Loucy (cell line): ENCODE results near the gene TMEM51.

Source experiments
- H2AFZ ChIP-seq: fragments of 200-600 bp; sonication (generic); 2 replicates; pipeline ENCODE4 v1.6.0; 2016; ENCODE audit warnings: antibody characterized with exemption, mild to moderate bottlenecking, low read length, moderate library complexity
- H3F3A ChIP-seq: fragments of 200-600 bp; 2 replicates; pipeline ENCODE4 v1.6.0; 2016; ENCODE audit warnings: antibody characterized with exemption, low read depth, mild to moderate bottlenecking
- H3K27me3 ChIP-seq: fragments of 200-600 bp; sonication (generic); 2 replicates; pipeline ENCODE4 v1.6.1; 2014; ENCODE audit warnings: low read length, mild to moderate bottlenecking; ENCODE audit not compliant: insufficient read depth, poor library complexity, severe bottlenecking
- H3K36me3 ChIP-seq: fragments of 200-600 bp; sonication (generic); 2 replicates; pipeline ENCODE4 v1.6.1; 2016; ENCODE audit warnings: low read length; ENCODE audit not compliant: insufficient read depth
- H3K4me1 ChIP-seq: fragments of 200-600 bp; sonication (generic); 2 replicates; pipeline ENCODE4 v1.5.1; 2014; ENCODE audit warnings: low read length, mild to moderate bottlenecking; ENCODE audit not compliant: insufficient read depth, poor library complexity, severe bottlenecking
- H3K4me2 ChIP-seq: fragments of 200-600 bp; sonication (generic); 2 replicates; pipeline ENCODE4 v1.6.0; 2014; ENCODE audit warnings: antibody characterized with exemption, low read length, low read depth, mild to moderate bottlenecking; ENCODE audit not compliant: poor library complexity, severe bottlenecking
- H3K4me3 ChIP-seq: fragments of 200-600 bp; sonication (generic); 2 replicates; pipeline ENCODE4 v1.5.1; 2014; ENCODE audit warnings: low read length, mild to moderate bottlenecking, mixed read lengths; ENCODE audit not compliant: poor library complexity, severe bottlenecking
- H3K79me2 ChIP-seq: fragments of 200-600 bp; sonication (generic); 2 replicates; pipeline ENCODE4 v1.6.1; 2014; ENCODE audit warnings: low read length; ENCODE audit not compliant: insufficient read depth
- H3K9ac ChIP-seq: fragments of 200-600 bp; sonication (generic); 2 replicates; pipeline ENCODE4 v1.6.0; 2014; ENCODE audit warnings: mild to moderate bottlenecking, low read depth, low read length, moderate library complexity; ENCODE audit not compliant: poor library complexity, severe bottlenecking
- H3K9me2 ChIP-seq: fragments of 200-600 bp; sonication (generic); replicated peaks from 2 replicates; pipeline ENCODE4 v1.6.1; 2016; ENCODE audit warnings: low read depth, low read length, mixed read lengths
- H3K9me3 ChIP-seq: fragments of 200-600 bp; sonication (generic); 2 replicates; pipeline ENCODE4 v1.6.1; 2014; ENCODE audit warnings: mild to moderate bottlenecking, antibody characterized with exemption, low read length, low read depth; ENCODE audit not compliant: insufficient read depth
- H4K20me1 ChIP-seq: fragments of 200-600 bp; sonication (generic); 2 replicates; pipeline ENCODE4 v1.6.0; 2014; ENCODE audit warnings: antibody characterized with exemption, low read length, mild to moderate bottlenecking; ENCODE audit not compliant: insufficient read depth, poor library complexity, severe bottlenecking
- EZH2phosphoT487 ChIP-seq: fragments of 200-600 bp; IDR thresholded peaks from 2 replicates; pipeline ENCODE4 v1.6.1; 2018; ENCODE audit warnings: antibody characterized with exemption, mild to moderate bottlenecking, moderate library complexity, borderline replicate concordance
- TF ChIP-seq, protein P1 (sequence below): fragments of 200-600 bp; sonication (generic); conservative IDR thresholded peaks from 2 replicates; pipeline ENCODE4 v1.5.1; 2014; ENCODE audit warnings: mild to moderate bottlenecking, antibody characterized with exemption, low read length

The TMEM51 gene

DNA sequence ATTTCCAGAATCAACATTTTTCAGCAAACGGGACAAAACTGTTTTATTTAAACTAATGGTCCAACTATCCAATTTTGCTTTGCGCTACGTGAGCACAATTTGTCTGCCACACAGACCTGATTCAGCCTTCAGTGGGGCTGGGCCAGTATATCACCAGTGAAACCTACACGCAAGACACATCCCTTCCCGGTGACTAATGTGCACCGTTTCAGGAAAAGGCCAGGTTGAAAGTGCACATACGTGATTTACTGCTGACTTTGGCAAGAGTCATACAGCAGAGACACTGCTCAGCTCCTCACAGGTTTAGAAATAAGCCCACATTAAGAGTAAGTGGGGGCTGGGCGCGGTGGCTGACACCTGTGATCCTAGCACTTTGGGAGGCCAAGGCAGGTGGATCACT lies 5.1 kb upstream of the TMEM51 start:
- Histone ChIP-seq H3K27me3 (peaks cover 11% of the 10 kb centered on the region), H2AFZ (no peak overlapping the region)
- TF ChIP-seq, protein P1, sequence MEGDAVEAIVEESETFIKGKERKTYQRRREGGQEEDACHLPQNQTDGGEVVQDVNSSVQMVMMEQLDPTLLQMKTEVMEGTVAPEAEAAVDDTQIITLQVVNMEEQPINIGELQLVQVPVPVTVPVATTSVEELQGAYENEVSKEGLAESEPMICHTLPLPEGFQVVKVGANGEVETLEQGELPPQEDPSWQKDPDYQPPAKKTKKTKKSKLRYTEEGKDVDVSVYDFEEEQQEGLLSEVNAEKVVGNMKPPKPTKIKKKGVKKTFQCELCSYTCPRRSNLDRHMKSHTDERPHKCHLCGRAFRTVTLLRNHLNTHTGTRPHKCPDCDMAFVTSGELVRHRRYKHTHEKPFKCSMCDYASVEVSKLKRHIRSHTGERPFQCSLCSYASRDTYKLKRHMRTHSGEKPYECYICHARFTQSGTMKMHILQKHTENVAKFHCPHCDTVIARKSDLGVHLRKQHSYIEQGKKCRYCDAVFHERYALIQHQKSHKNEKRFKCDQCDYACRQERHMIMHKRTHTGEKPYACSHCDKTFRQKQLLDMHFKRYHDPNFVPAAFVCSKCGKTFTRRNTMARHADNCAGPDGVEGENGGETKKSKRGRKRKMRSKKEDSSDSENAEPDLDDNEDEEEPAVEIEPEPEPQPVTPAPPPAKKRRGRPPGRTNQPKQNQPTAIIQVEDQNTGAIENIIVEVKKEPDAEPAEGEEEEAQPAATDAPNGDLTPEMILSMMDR, result no peak
- no peak for TF ChIP-seq EZH2phosphoT487

DNA sequence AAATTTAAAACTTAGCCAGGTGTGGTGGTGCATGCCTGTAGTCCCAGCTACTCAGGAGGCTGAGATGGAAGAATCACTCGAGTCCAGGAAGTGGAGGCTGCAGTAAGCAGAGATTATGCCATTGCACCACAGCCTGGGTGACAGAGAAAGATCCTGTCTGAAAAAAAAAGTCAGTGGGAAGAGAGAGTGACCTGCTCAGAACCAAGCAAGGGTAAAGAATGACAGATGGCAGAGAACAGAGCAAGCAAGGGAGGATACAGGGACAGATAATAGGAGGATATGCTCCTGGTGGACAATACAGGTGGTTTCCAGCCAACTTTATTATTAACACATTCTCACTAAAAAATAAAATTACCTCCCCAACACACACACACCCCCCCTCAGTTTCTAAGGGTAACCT lies 4.6 kb upstream of the TMEM51 start:
- Histone ChIP-seq H3K79me2 (no peaks in the 10 kb centered on the region), H3K4me3 (no peak overlapping the region), H2AFZ (no peak overlapping the region), H3K9me2 (no peaks in the 10 kb centered on the region), H3K27me3 (peaks cover 12% of the 10 kb centered on the region), H3K4me2 (no peak overlapping the region), H4K20me1 (no peaks in the 10 kb centered on the region), H3K9ac (no peak overlapping the region), H3F3A (no peaks in the 10 kb centered on the region), H3K4me1 (no peaks in the 10 kb centered on the region), H3K9me3 (no peaks in the 10 kb centered on the region), H3K36me3 (no peaks in the 10 kb centered on the region)
- TF ChIP-seq EZH2phosphoT487, result no peak
- TF ChIP-seq, protein P1, result no peak

More for the DNA sequence above, 5.1 kb upstream of the TMEM51 start:
- no peak overlapping the region for H3K9ac ChIP-seq
- H3K9me3 ChIP-seq, result no peaks in the 10 kb centered on the region
- no peaks in the 10 kb centered on the region for H3K36me3 ChIP-seq
- H3K79me2 ChIP-seq, result no peaks in the 10 kb centered on the region
- no peak overlapping the region for H3K4me3 ChIP-seq
- H4K20me1 ChIP-seq, result no peaks in the 10 kb centered on the region
- no peaks in the 10 kb centered on the region for H3K4me1 ChIP-seq
- H3F3A ChIP-seq, result no peaks in the 10 kb centered on the region
- no peaks in the 10 kb centered on the region for H3K9me2 ChIP-seq
- H3K4me2 ChIP-seq, result no peak overlapping the region

DNA sequence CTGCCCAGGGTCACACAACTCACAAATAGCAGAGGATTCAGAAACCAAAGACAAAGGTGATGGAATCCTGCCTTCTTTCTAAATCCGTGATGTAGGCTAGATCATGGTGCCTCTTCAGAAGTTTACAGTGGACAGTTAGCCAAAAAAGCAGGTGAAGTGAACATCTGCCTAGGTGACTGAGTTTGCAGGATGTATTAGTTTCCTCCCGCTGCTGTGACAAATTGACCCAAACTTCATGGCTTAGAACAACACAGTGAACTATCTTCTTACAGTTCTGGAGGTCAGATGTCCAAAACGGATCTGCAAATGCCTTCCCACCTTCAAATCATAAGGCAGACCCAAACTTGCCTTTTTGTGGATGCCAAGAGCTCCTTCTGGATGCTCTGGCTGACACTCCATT lies 3.2 kb upstream of the TMEM51 start:
- Histone ChIP-seq H3K9me3 (no peaks in the 10 kb centered on the region), H3K79me2 (no peaks in the 10 kb centered on the region), H3F3A (no peaks in the 10 kb centered on the region), H3K4me3 (no peak overlapping the region), H2AFZ (no peak overlapping the region), H3K27me3 (peaks cover 12% of the 10 kb centered on the region), H3K4me1 (no peaks in the 10 kb centered on the region), H3K9me2 (no peaks in the 10 kb centered on the region), H3K36me3 (no peaks in the 10 kb centered on the region), H3K4me2 (no peak overlapping the region), H3K9ac (no peak overlapping the region), H4K20me1 (no peaks in the 10 kb centered on the region)
- no peak for TF ChIP-seq EZH2phosphoT487
- TF ChIP-seq, protein P1, result no peak
